C4-2B (cell line): ENCODE measurements around the gene PAK4.

Source experiments
- ZFX ChIP-seq: fragments of 450-650 bp; IDR thresholded peaks from 2 replicates; pipeline ENCODE4 v1.6.1; 2017
- TF ChIP-seq, protein P1 (sequence below): fragments of 450-650 bp; conservative IDR thresholded peaks from 2 replicates; pipeline ENCODE4 v1.5.1; 2017; ENCODE audit warnings: mild to moderate bottlenecking

DNA sequence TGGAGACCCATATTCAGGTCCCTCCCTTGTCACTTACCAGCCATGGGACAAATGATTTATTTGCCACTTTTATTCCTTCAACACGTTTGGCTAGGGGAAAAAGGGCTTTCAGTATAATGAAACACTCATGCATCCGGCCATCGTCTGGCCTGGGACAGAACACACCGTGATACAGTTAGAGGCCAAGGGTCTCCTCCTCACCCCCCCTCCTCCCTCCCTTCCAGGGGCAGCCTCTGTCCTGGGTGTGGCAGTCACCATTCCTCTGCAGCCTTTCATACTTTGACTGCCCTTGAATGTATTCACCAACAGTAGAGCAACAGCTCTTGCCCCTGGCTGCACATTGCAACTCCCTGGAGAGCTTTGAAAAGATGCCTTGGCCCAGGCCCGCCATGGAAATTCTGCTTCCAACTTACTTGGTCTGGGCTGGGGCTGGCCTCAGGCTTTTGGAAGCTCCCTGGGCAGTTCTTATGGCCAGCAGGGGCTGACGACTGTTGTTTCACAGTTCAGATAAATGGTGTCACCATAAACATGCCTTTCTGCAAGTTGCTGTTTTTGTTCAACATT lies 3.0 kb downstream of the PAK4 start:
- TF ChIP-seq, protein P1, sequence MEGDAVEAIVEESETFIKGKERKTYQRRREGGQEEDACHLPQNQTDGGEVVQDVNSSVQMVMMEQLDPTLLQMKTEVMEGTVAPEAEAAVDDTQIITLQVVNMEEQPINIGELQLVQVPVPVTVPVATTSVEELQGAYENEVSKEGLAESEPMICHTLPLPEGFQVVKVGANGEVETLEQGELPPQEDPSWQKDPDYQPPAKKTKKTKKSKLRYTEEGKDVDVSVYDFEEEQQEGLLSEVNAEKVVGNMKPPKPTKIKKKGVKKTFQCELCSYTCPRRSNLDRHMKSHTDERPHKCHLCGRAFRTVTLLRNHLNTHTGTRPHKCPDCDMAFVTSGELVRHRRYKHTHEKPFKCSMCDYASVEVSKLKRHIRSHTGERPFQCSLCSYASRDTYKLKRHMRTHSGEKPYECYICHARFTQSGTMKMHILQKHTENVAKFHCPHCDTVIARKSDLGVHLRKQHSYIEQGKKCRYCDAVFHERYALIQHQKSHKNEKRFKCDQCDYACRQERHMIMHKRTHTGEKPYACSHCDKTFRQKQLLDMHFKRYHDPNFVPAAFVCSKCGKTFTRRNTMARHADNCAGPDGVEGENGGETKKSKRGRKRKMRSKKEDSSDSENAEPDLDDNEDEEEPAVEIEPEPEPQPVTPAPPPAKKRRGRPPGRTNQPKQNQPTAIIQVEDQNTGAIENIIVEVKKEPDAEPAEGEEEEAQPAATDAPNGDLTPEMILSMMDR, result no peak
- TF ChIP-seq ZFX, result no peak
